ENCODE data around the gene MLST8. TPM values are rescaled to one million over a fixed set of nuclear protein-coding genes. Genes with fewer than 3 reads are reported as not detected.

The MLST8 gene
- total and polyA plus RNA-seq, 2 of the 8 experiments (the other 6 are each of a cell fraction or from before 2014, with no cell fraction given), result 67.6 to 321 TPM

- no peak for TF ChIP-seq MAX (IDR thresholded peaks at IDR 0.05)
Measured at GRCh38 chr16:2233046-2233775, 28.0 kb downstream of the MLST8 start (continued).

Measured in H1 (cell line).